GM12878 (cell line): Measurements from ENCODE around the gene EEF2K. TPM values are rescaled to one million over a fixed set of nuclear protein-coding genes. Genes with fewer than 3 reads are reported as not detected.
A peak's percentile ranks its signal among the peaks of the same experiment; 100 is the strongest.

Source experiments
- ATAC-seq: fragments of 200-7000 bp; cut with Tn5 transposase; 3 replicates; pipeline ENCODE4 v1.9.1; 2020; ENCODE audit warnings: mild to moderate bottlenecking, moderate library complexity
- BruUV-seq: library from RNA; stranded (reverse); fragments of 400-500 nt; replicated peaks from 2 replicates; lab custom pipeline; 2021; lab: Mats Ljungman, UMichigan
- CTCF ChIA-PET: fragments of 300-600 bp; sonication (Branson Sonifier 250); formaldehyde crosslinking; extraction: SDS; loops from one replicate; lab custom pipeline; 2021; ENCODE audit warnings: inconsistent platforms; lab: Yijun Ruan, JAX
- POLR2A ChIA-PET: fragments of 350-600 bp; formaldehyde crosslinking; extraction: SDS; loops from one replicate; lab custom pipeline; 2021; ENCODE audit warnings: inconsistent platforms; lab: Charles Lee
- RAD21 ChIA-PET: fragments of 300-600 bp; sonication (Branson Sonifier 250); formaldehyde crosslinking; loops from one replicate; lab custom pipeline; 2023; ENCODE audit warnings: antibody characterized with exemption; ENCODE audit not compliant: unreplicated experiment; lab: Charles Lee
- SMC1A ChIA-PET: fragments of 300-600 bp; sonication (Branson Sonifier 250); formaldehyde crosslinking; loops from one replicate; lab custom pipeline; 2023; ENCODE audit not compliant: unreplicated experiment, uncharacterized antibody; lab: Charles Lee
- DNase-seq: peaks from one replicate; pipeline ENCODE4 v3.0.0-alpha.2; 2011; ENCODE audit warnings: low read depth, low spot score
- FAIRE-seq: peaks from 3 replicates; lab custom pipeline; 2011; peaks lifted over from hg19 to GRCh38; lab: Jason Lieb, UNC
- H2AFZ ChIP-seq: 2 replicates; pipeline ENCODE4 v1.6.0; 2011; ENCODE audit warnings: low read depth, low read length, control low read depth; ENCODE audit not compliant: control insufficient read depth
- H3K27ac ChIP-seq: 2 replicates; pipeline ENCODE4 v1.5.1; 2011; ENCODE audit warnings: control low read depth; ENCODE audit not compliant: control insufficient read depth, insufficient read depth
- H3K27me3 ChIP-seq, 2 experiments: replicated peaks in 1 of 2; 2 replicates each; pipeline versions ENCODE4 v1.6.0 to v1.6.1; 2011; ENCODE audit warnings: low read length in 1 of 2; ENCODE audit not compliant: control insufficient read depth in 2 of 2, insufficient read depth in 2 of 2
- H3K36me3 ChIP-seq, 2 experiments: 2 replicates each; pipeline ENCODE4 v1.5.1; 2011; ENCODE audit warnings: low read length in 1 of 2; ENCODE audit not compliant: control insufficient read depth in 2 of 2, insufficient read depth in 2 of 2
- H3K4me1 ChIP-seq: 2 replicates; pipeline ENCODE4 v1.6.1; 2011; ENCODE audit warnings: mild to moderate bottlenecking, low read length, moderate library complexity, mixed read lengths; ENCODE audit not compliant: control insufficient read depth, insufficient read depth
- H3K4me2 ChIP-seq: 2 replicates; pipeline ENCODE4 v1.6.0; 2011; ENCODE audit warnings: control low read depth; ENCODE audit not compliant: control insufficient read depth, insufficient read depth
- H3K4me3 ChIP-seq: fragments of 200-600 bp; sonication (generic); 2 replicates; pipeline ENCODE4 v1.5.1; 2016
- H3K79me2 ChIP-seq: 2 replicates; pipeline ENCODE4 v1.6.0; 2011; ENCODE audit warnings: low read length; ENCODE audit not compliant: control insufficient read depth, insufficient read depth
- H3K9ac ChIP-seq: 2 replicates; pipeline ENCODE4 v1.8.0; 2011; ENCODE audit warnings: low read length, control low read depth, mixed read lengths; ENCODE audit not compliant: control insufficient read depth, insufficient read depth
- H3K9me3 ChIP-seq: replicated peaks from 3 replicates; pipeline ENCODE4 v1.5.1; 2011; ENCODE audit warnings: mild to moderate bottlenecking, low read length; ENCODE audit not compliant: control insufficient read depth, insufficient read depth
- H4K20me1 ChIP-seq: 2 replicates; pipeline ENCODE4 v1.6.0; 2011; ENCODE audit not compliant: control insufficient read depth, insufficient read depth
- ATF7 ChIP-seq: fragments of 450-650 bp; IDR thresholded peaks from 2 replicates; pipeline ENCODE4 v1.6.1; 2016; ENCODE audit warnings: low read depth, mild to moderate bottlenecking
- CHD4 ChIP-seq: fragments of 200-600 bp; sonication (generic); IDR thresholded peaks from 2 replicates; pipeline ENCODE4 v1.6.1; 2016; ENCODE audit warnings: mild to moderate bottlenecking
- FOXM1 ChIP-seq: IDR thresholded peaks from 2 replicates; pipeline ENCODE4 v1.6.1; 2012; ENCODE audit warnings: low read depth, mild to moderate bottlenecking, inconsistent platforms, low read length, moderate library complexity
- MTA3 ChIP-seq: IDR thresholded peaks from 2 replicates; pipeline ENCODE4 v1.6.1; 2012; ENCODE audit warnings: low read length, inconsistent platforms, borderline replicate concordance
- RB1 ChIP-seq: fragments of 450-650 bp; formaldehyde crosslinking; IDR thresholded peaks from 2 replicates; pipeline ENCODE4 v1.6.1; 2017; ENCODE audit warnings: mild to moderate bottlenecking, borderline replicate concordance
- RELB ChIP-seq: fragments of 450-650 bp; IDR thresholded peaks from 2 replicates; pipeline ENCODE4 v1.6.1; 2017; ENCODE audit warnings: low read depth, mild to moderate bottlenecking, moderate library complexity
- YBX1 ChIP-seq: fragments of 450-650 bp; IDR thresholded peaks from 2 replicates; pipeline ENCODE4 v1.6.1; 2016; ENCODE audit warnings: antibody characterized with exemption
- in situ Hi-C: fragments of 300-500 bp; cut with MboI; formaldehyde crosslinking; loops from 9 replicates; pipeline ENCODE4 v1.14.3; 2018; ENCODE audit warnings: mixed read lengths
- intact Hi-C: fragments of 100-400 bp; cut with micrococcal nuclease; formaldehyde crosslinking; loops from one replicate; pipeline ENCODE4 v1.14.2; 2022; ENCODE audit not compliant: unreplicated experiment
- polyA plus RNA-seq, 11 experiments: library from polyadenylated mRNA; depleted of rRNA in 4 of 11; unstranded in 6 of 11; stranded (reverse) in 5 of 11; fragments of >200 nt; fragmentation: Nextera tagmentation in 4 of 11; fragmentation: Illumina TruSeq in 1 of 11; extraction: Ambion mirVana in 4 of 11; extraction: Trizol in 1 of 11; gene quantifications; 1 replicate in 1 of 11; 2 replicates in 10 of 11; pipeline versions ENCODE4 v1.2.1 to v1.2.3, GENCODE V29; 2011 to 2016; ENCODE audit warnings: inconsistent platforms in 2 of 11, missing spikeins in 2 of 11, low read depth in 1 of 11
- total RNA-seq, 4 experiments: library from RNA; depleted of rRNA in 3 of 4; stranded (reverse); fragments of >200 nt in 3 of 4; fragmentation: Illumina TruSeq in 1 of 4; extraction: Trizol in 1 of 4; gene quantifications; 2 replicates each; pipeline versions ENCODE4 v1.2.1 to v1.2.3, GENCODE V29; 2013 to 2021

The EEF2K gene
- total and polyA plus RNA-seq, 10 of the 15 experiments (the other 5 are each of a cell fraction or from before 2014, with no cell fraction given) = 2.0 to 29.6 (median 12.2) TPM

GRCh38 chr16:22194707-22195444, 11.2 kb upstream of the EEF2K start (continued):
- TF ChIP-seq RELB = peak; percentile 54

- no peak for ATAC-seq
- ChIA-PET POLR2A (interaction anchor here (1.4 to 6.0 kb wide), 3 partner anchors 11 to 159 kb away, joined by 6 to 104 read pairs (median 21); partner anchors contain the start of genes EEF2K and POLR3E), RAD21 (interaction anchor here (1.0 to 7.8 kb wide), 4 partner anchors 11 to 158 kb away, joined by 3 to 74 read pairs (median 33); partner anchors contain the start of genes EEF2K and POLR3E), SMC1A (interaction anchor here (0.6 to 9.0 kb wide), 8 partner anchors 10 to 243 kb away, joined by 3 to 86 read pairs (median 10); partner anchors contain the start of genes EEF2K and POLR3E), CTCF (interaction anchor here (0.8 to 8.4 kb wide), 3 partner anchors 12 to 103 kb away, joined by 3 to 132 read pairs (median 91); partner anchors contain the start of genes EEF2K and POLR3E)
- Histone ChIP-seq H3K4me3 (no peak overlapping the region), H2AFZ (no peak overlapping the region), H3K4me1 (peaks cover 41% of the 10 kb centered on the region), H3K36me3 (no peaks in the 10 kb centered on the region), H4K20me1 (no peaks in the 10 kb centered on the region), H3K9ac (no peak overlapping the region), H3K27me3 (no peaks in the 10 kb centered on the region), H3K27ac (peak overlapping the region; percentile 77), H3K9me3 (no peaks in the 10 kb centered on the region), H3K79me2 (no peaks in the 10 kb centered on the region), H3K4me2 (peak overlapping the region; percentile 81)
- in situ Hi-C loops = loop anchor here (5.0 kb wide), 1 partner anchor 102 kb away; the partner anchor contains the start of gene POLR3E
- no peak for FAIRE-seq
- intact Hi-C loops = loop anchor here (1.0 kb wide), 2 partner anchors 11 to 102 kb away; partner anchors contain the start of genes EEF2K and POLR3E
- no peak for DNase-seq
- BruUV-seq = no TSS peak
- TF ChIP-seq MTA3 = no peak
- no peak for TF ChIP-seq ATF7
- no peak for TF ChIP-seq FOXM1
- TF ChIP-seq CHD4 = 0 out of 2 replicates have a peak, but pooled peaks have one; percentile 29
- TF ChIP-seq RB1 = 0 out of 2 replicates have a peak, but pooled peaks have one; percentile 31
- 0 out of 2 replicates have a peak, but pooled peaks have one; percentile 19 for TF ChIP-seq YBX1
Observed at GRCh38 chr16:22195445-22195694, 10.7 kb upstream of the EEF2K start.
